TTC549 (cell line): ENCODE measurements around the gene TOMM22.

Experiments
- FAIRE-seq: peaks from 2 replicates; lab custom pipeline; 2012; peaks lifted over from hg19 to GRCh38; lab: Jason Lieb, UNC

The TOMM22 gene

DNA sequence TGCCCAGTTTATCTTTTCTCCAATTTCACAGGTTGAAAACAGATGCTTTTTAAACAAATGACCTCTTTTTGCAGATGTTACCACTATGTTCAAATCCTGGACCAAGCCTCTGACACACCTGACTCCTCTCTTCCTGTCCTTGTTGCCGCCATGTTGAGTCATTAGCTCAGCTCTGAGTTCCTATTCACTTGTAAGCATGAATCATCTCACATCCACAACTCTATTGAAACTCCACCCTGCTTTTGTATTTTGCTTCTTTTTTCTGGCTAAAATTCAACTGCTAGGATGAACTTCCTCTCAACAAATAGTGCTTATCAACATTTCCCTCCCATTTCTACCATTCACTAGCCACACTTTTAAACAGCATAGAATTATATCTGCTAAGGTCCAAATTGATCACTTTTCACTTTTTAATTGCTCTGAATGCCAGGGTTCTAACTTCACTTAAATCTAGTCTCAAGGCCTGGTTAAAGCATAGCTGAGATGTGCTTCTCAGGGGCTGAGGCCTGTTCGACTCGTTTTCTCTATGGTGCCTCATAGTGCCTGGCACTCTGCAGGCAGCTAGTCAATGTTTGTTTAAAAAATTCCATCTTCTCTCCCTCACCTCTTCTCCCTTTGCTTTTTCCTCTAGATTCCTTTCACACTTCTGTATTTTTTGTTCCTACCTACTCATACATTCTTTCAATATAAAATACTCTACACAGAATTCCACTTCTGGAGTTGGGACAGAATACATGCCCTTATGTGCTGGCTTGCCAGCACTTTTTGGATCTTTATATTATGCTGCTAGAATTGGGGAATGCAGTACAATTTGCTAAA, 15.1 kb downstream of the TOMM22 start:
- no peak for FAIRE-seq

DNA sequence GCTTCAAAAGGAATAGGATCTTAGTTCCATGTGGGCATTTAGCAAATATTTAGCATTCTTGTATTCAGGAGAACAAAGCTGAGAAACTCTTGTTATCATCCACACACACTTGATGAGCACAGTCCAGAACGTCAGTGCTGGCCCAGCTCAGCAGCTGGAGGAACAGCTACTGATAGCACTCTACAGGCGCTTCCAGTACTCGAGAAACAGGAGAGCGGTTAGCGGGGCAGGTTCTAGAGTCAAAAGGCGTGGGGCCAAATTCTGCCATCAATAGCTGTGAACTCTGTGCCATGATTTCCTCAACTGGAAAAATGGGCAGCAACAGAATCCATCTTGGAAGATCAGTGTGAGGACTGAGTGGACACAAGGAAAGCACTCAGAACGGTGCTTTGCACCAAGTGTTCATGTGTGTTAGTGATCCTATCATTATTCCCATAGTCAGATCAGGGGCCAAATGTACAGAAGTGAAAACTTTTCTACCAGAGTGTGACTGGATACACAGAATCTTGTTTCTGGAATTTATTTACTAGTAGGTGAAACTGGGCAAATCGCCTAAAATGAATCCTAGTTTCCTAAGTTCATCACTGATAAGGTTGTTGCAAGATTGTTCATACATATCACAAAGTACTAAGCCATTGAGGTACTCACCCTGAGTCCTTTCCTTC, 15.8 kb downstream of the TOMM22 start:
- no peak for FAIRE-seq

DNA sequence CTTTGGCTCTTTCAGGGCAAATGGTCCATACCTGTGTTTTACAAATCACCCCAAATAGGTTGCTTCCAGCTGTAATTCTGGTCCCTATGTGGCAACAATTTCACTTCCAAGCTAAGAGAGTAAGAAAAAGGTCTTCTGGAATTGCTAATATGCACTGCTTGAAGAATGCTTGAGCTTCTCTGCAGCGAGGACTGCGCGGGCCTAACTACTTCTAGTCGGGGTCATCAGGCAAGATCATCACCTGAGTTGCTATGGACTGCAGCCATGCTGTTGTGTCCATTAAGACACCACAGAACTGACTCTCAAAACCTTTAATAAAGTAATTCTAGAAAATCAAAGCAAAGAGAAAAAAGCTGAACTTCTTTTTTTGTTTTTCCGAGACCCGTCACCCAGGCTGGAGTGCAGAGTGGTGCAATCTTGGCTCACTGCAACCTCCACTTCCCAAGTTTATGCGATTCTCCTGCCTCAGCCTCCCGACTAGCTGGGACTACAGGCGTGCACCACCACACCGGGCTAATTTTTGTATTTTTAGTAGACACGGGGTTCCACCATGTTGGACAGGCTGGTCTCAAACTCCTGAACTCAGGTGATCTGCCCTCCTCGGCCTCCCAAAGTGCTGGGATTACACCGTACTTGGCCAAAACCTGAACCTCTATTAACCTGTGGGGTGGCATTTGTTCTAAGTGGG, 16.8 kb downstream of the TOMM22 start:
- FAIRE-seq: no peak

- no peak for FAIRE-seq
Observed at GRCh38 chr22:38699143-38699542, 17.4 kb downstream of the TOMM22 start.

DNA sequence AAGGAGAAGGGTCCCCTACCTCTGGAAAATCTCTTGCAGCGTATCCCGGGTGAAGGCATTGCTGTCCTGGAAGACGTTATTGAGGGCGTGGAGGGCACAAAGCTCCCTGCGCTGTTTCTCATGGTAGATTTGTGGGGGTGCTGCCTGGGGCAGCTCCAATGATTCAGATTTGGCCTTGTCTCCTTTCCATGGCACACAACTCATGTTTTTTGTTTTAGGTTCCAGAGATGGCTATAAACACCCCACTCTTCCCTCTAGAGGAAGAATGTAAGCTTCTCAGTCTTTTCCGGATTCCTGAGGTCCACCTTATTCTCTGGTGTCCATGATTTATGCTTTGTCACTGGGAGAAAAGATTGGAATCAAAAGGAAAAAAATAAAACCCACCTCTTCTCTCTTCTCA, 18.0 kb downstream of the TOMM22 start:
- no peak for FAIRE-seq

GRCh38 chr22:38700270-38700788, 18.6 kb downstream of the TOMM22 start:
- no peak for FAIRE-seq

- no peak for FAIRE-seq
Observed at GRCh38 chr22:38700789-38701628, 19.3 kb downstream of the TOMM22 start, which contains the start of gene JOSD1. JOSD1 (minus strand) TSS chr22:38700943; CDS start chr22:38699987, 956 bp downstream.

DNA sequence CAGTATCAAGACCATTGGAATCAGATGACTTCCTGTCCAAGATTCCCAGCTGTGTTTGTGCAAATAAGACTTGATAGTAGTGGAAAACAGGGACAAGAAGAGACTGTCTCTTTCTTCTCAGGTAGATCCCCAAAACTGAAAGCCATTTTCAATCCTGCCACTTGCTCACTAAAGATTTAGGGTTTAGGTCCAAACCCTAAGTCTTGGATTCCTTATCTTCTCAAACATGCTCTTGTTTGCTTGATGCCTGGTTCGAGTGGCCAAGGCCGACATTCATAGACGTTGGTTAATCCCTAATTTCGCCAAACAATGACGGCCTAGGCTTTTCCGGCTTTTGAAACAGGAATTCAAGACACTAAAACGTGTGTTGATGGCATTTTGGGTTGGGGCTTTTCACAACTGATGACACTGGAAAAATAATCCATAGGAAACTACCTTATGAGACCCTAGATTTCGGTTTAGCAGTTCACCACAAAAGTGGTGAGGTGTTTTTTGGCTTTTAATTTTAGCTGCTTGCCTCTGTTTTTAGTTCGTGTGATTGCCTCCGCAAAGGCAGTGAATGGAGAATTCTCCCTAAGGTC, 23.0 kb downstream of the TOMM22 start:
- no peak for FAIRE-seq

- peak; percentile 99 for FAIRE-seq
Observed at GRCh38 chr22:38705235-38706100, 23.7 kb downstream of the TOMM22 start, which contains the start of gene GTPBP1. GTPBP1 (plus strand) TSS chr22:38705944; CDS start chr22:38705956, 12 bp downstream.

DNA sequence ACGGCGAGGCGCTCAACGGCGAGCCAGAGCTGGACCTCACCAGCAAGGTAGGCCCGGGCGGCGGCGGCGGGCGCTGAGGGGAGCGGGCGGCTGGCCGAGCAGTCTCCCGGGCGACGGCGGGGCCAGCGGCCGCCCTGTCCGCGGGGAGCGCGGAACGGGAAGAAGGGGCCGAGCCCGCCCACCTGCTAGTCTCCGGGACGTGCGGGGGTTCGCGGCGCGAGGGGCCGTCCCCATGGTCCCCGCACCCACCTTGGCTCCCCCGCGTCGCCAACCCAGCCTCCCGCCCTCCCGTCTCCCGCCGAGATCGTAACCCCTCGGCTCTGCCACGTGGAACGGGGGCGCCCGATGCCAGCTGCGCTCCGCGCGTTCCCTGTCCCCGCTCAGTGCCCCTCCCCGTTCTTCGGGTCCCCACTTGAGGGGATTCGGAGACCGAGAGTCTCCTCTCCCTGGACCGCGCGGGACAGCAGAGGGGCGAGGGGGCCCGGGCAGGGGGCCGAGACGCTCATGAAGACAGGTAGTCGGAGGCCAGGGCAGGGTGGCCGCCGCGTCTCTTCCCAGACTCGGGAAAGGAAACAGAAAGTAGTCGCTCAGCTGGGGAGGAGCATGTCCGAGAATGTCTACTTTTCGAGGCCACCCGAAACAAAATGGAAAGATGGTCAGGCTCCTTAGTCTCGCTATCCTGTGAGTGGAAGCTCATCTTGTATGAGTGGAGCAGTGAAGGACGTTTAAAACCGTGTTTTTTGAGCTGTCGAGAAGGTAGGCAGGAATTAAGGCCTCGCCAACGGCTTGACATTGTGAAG, 24.5 kb downstream of the TOMM22 start:
- FAIRE-seq: no peak

GRCh38 chr22:38706901-38707195, 25.1 kb downstream of the TOMM22 start:
- FAIRE-seq: no peak

GRCh38 chr22:38707346-38707745, 25.6 kb downstream of the TOMM22 start:
- FAIRE-seq: no peak

- no peak for FAIRE-seq
Observed at GRCh38 chr22:38707984-38708383, 26.2 kb downstream of the TOMM22 start.

- FAIRE-seq: no peak
Observed at GRCh38 chr22:38709306-38709705, 27.5 kb downstream of the TOMM22 start.

- FAIRE-seq: no peak
Observed at GRCh38 chr22:38710351-38710750, 28.6 kb downstream of the TOMM22 start.

DNA sequence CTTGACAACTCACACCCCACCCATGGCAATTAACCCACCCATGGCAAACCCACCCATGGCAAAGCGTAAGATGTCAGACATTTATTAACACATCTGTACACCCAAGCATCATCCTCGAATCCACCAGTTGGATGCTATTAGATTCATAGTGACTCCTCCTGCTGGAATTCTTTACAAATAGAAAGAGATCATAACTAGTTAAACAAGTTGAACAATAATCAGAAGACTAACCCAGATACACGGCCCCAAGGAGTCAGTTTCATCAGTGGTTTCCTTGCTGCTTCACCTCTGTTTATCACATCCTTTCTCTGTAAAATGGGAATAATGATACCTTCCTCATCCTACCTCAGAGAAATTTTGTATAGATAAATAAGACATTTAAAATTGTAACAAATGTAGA, 29.1 kb downstream of the TOMM22 start:
- FAIRE-seq: no peak

DNA sequence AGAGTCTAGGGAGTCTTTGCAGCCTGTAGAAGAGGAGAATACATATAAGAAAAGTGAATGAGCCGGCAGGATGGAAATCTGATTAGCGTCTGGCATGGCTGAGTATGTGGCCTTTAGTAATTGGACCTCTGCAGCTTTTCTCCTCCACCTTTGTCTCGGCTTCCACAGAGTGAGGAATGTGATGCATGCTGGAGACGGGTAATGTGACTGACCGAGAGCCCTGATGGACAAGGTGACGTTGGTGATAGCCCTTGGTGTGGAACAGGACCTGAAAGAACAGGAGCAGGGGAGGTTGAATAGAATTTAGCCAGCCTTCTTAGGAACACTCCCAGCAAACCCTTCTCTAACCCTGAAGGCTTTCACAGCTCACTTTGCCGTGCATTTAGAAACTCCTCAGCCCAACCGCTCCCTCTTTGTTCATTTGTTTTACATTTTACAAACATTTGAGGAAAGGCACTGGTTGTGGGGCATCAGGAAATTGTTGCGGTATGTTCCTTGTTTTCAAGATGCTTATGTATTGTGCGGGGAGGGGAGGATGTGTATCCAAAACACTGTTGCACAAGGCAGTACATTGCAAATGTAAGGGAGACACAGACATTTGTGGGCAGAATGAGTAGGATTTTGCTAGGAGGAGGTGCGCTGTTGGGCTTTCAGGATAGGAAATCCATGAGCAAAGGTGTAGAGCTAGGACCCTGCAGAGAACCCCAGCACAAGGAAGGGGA, 30.9 kb downstream of the TOMM22 start:
- FAIRE-seq: no peak

GRCh38 chr22:38713921-38714320, 32.2 kb downstream of the TOMM22 start:
- FAIRE-seq: no peak

- FAIRE-seq: no peak
Observed at GRCh38 chr22:38715176-38715764, 33.5 kb downstream of the TOMM22 start.
